Femur (tissue), 1 donor: Measurements from ENCODE around the gene EDEM1.

Source experiments
- DNase-seq: peaks from one replicate; pipeline ENCODE4 v3.0.0-alpha.2; 2017

The EDEM1 gene

GRCh38 chr3:5201536-5201935 lies 14.0 kb downstream of the EDEM1 start:
- DNase-seq: no peak

- DNase-seq: no peak
Observed at GRCh38 chr3:5202222-5202621, 14.7 kb downstream of the EDEM1 start.

GRCh38 chr3:5205165-5205941 lies 17.8 kb downstream of the EDEM1 start:
- no peak for DNase-seq

GRCh38 chr3:5210926-5211325 lies 23.4 kb downstream of the EDEM1 start:
- DNase-seq: no peak

- no peak for DNase-seq
Observed at GRCh38 chr3:5212628-5213573, 25.4 kb downstream of the EDEM1 start.

- no peak for DNase-seq
Observed at GRCh38 chr3:5213574-5213966, 26.1 kb downstream of the EDEM1 start.

- no peak for DNase-seq
Observed at GRCh38 chr3:5214352-5214751, 26.8 kb downstream of the EDEM1 start.

GRCh38 chr3:5217824-5218595 lies 30.5 kb downstream of the EDEM1 start:
- DNase-seq: no peak

- DNase-seq: no peak
Observed at GRCh38 chr3:5218815-5219214, 31.3 kb downstream of the EDEM1 start.

- DNase-seq: no peak
Observed at GRCh38 chr3:5219216-5219615, 31.7 kb downstream of the EDEM1 start.

GRCh38 chr3:5220193-5220592 lies 32.7 kb downstream of the EDEM1 start:
- DNase-seq: no peak

GRCh38 chr3:5220667-5221431 lies 33.3 kb downstream of the EDEM1 start:
- no peak for DNase-seq

- DNase-seq: no peak
Observed at GRCh38 chr3:5221701-5222100, 34.2 kb downstream of the EDEM1 start.

- no peak for DNase-seq
Observed at GRCh38 chr3:5222283-5223005, 34.9 kb downstream of the EDEM1 start.

- no peak for DNase-seq
Observed at GRCh38 chr3:5226783-5227182, 39.3 kb downstream of the EDEM1 start.

GRCh38 chr3:5227812-5228211 lies 40.3 kb downstream of the EDEM1 start:
- DNase-seq: no peak

GRCh38 chr3:5229414-5229813 lies 41.9 kb downstream of the EDEM1 start:
- DNase-seq: no peak

- DNase-seq: no peak
Observed at GRCh38 chr3:5231074-5231473, 43.6 kb downstream of the EDEM1 start.

- no peak for DNase-seq
Observed at GRCh38 chr3:5231487-5231886, 44.0 kb downstream of the EDEM1 start.

GRCh38 chr3:5232570-5232969 lies 45.1 kb downstream of the EDEM1 start:
- DNase-seq: no peak

- no peak for DNase-seq
Observed at GRCh38 chr3:5233026-5233425, 45.5 kb downstream of the EDEM1 start.

- no peak for DNase-seq
Observed at GRCh38 chr3:5235655-5236054, 48.1 kb downstream of the EDEM1 start.
